SU-DHL-6 (cell line): Measurements from ENCODE around the gene ZFP69B.

Source experiments
- H2AFZ ChIP-seq: fragments of 200-600 bp; sonication (generic); 2 replicates; pipeline ENCODE4 v1.6.1; 2014; ENCODE audit warnings: low read depth, mild to moderate bottlenecking, moderate library complexity, mixed read lengths, antibody characterized with exemption, low read length; ENCODE audit not compliant: severe bottlenecking
- H3F3A ChIP-seq: fragments of 200-600 bp; shearing (Covaris generic); 2 replicates; pipeline ENCODE4 v1.6.0; 2016; ENCODE audit warnings: antibody characterized with exemption, mild to moderate bottlenecking; ENCODE audit not compliant: insufficient read depth
- H3K27ac ChIP-seq: fragments of 200-600 bp; sonication (generic); 2 replicates; pipeline ENCODE4 v1.5.1; 2016; ENCODE audit warnings: low read depth, mild to moderate bottlenecking, low read length, moderate library complexity, mixed read lengths
- H3K27me3 ChIP-seq: fragments of 200-600 bp; sonication (generic), shearing (Covaris generic); 2 replicates; pipeline ENCODE4 v1.6.0; 2014; ENCODE audit warnings: mild to moderate bottlenecking, low read length
- H3K36me3 ChIP-seq: fragments of 200-600 bp; sonication (generic); 2 replicates; pipeline ENCODE4 v1.6.1; 2014; ENCODE audit warnings: mild to moderate bottlenecking, low read length, mixed read lengths
- H3K4me2 ChIP-seq: fragments of 300-600, 200-600 bp; shearing (Covaris generic), sonication (generic); 2 replicates; pipeline ENCODE4 v1.6.0; 2014; ENCODE audit warnings: low read length, low read depth, mild to moderate bottlenecking; ENCODE audit not compliant: poor library complexity, severe bottlenecking
- H3K4me3 ChIP-seq: fragments of 200-600 bp; sonication (generic); 2 replicates; pipeline ENCODE4 v1.5.1; 2014; ENCODE audit warnings: antibody characterized with exemption, low read length, mild to moderate bottlenecking, mixed read lengths; ENCODE audit not compliant: insufficient read depth, poor library complexity, severe bottlenecking
- H3K79me2 ChIP-seq: fragments of 200-600 bp; sonication (generic); 2 replicates; pipeline ENCODE4 v1.6.1; 2014; ENCODE audit warnings: mild to moderate bottlenecking, low read length, moderate library complexity; ENCODE audit not compliant: insufficient read depth
- H3K9ac ChIP-seq: fragments of 200-600 bp; sonication (generic); 2 replicates; pipeline ENCODE4 v1.7.0; 2014; ENCODE audit warnings: mild to moderate bottlenecking, low read length
- H3K9me2 ChIP-seq: fragments of 200-600 bp; sonication (generic); replicated peaks from 2 replicates; pipeline ENCODE4 v1.6.1; 2014; ENCODE audit warnings: low read length; ENCODE audit not compliant: insufficient read depth
- H3K9me3 ChIP-seq: fragments of 200-600 bp; sonication (generic); 2 replicates; pipeline ENCODE4 v1.6.1; 2014; ENCODE audit warnings: low read length, mixed read lengths; ENCODE audit not compliant: insufficient read depth
- H4K20me1 ChIP-seq: fragments of 200-600 bp; sonication (generic); 2 replicates; pipeline ENCODE4 v1.6.1; 2014; ENCODE audit warnings: low read depth, mild to moderate bottlenecking, antibody characterized with exemption, low read length, moderate library complexity, mixed read lengths
- EZH2phosphoT487 ChIP-seq: fragments of 200-600 bp; sonication (generic), shearing (Covaris generic); conservative IDR thresholded peaks from 2 replicates; pipeline ENCODE4 v1.6.1; 2018; ENCODE audit warnings: mild to moderate bottlenecking, antibody characterized with exemption, low read length, moderate library complexity, mixed read lengths
- TF ChIP-seq, protein P1 (sequence below): fragments of 200-600 bp; sonication (generic); IDR thresholded peaks from one replicate; pipeline ENCODE4 v1.5.1; 2017; ENCODE audit warnings: antibody characterized with exemption, mild to moderate bottlenecking, low read length, moderate library complexity; ENCODE audit not compliant: insufficient read depth, poor library complexity, severe bottlenecking

ZFP69B gene

DNA sequence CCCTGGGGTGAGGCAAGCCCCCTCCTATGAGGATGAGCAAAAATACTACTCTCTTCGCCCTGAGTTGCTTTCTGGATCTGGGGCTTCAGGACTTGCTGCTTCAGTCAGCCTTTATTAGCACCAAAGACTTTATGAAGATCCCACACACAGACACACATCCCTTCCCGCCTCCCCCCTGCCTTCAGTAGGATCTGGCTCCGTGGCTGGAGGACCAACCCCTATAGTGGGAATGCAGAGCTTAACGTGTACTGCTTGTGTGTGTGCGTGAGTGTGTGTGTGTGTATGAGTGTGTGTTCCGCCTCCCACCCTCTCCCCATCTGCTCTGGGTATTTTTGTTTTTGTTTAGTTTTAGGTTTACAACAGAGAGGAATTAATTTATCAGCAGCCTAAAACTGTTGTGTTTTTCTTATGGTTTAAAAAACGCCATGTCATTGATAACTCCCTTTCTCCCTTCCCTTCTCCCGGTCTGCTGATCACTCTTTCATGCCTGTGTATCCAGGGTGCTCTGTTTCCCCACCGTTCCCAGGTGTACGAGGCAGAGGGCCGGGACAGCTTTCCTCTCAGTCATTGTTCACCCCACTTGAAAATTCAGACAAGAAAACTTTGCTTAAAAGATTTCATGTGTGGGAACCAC is 27.5 kb upstream of the ZFP69B start:
- no peaks in the 10 kb centered on the region for H3K9me2 ChIP-seq
- H3F3A ChIP-seq: no peaks in the 10 kb centered on the region
- no peaks in the 10 kb centered on the region for H3K79me2 ChIP-seq
- no peak overlapping the region for H3K27ac ChIP-seq
- H3K36me3 ChIP-seq: no peaks in the 10 kb centered on the region
- no peaks in the 10 kb centered on the region for H3K27me3 ChIP-seq
- no peak overlapping the region for H3K4me2 ChIP-seq
- H3K9me3 ChIP-seq: no peaks in the 10 kb centered on the region
- no peak for TF ChIP-seq EZH2phosphoT487
- TF ChIP-seq, protein P1, sequence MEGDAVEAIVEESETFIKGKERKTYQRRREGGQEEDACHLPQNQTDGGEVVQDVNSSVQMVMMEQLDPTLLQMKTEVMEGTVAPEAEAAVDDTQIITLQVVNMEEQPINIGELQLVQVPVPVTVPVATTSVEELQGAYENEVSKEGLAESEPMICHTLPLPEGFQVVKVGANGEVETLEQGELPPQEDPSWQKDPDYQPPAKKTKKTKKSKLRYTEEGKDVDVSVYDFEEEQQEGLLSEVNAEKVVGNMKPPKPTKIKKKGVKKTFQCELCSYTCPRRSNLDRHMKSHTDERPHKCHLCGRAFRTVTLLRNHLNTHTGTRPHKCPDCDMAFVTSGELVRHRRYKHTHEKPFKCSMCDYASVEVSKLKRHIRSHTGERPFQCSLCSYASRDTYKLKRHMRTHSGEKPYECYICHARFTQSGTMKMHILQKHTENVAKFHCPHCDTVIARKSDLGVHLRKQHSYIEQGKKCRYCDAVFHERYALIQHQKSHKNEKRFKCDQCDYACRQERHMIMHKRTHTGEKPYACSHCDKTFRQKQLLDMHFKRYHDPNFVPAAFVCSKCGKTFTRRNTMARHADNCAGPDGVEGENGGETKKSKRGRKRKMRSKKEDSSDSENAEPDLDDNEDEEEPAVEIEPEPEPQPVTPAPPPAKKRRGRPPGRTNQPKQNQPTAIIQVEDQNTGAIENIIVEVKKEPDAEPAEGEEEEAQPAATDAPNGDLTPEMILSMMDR: no peak
- no peak overlapping the region for H3K9ac ChIP-seq
- no peaks in the 10 kb centered on the region for H4K20me1 ChIP-seq
- H2AFZ ChIP-seq: no peak overlapping the region
- H3K4me3 ChIP-seq: no peak overlapping the region

DNA sequence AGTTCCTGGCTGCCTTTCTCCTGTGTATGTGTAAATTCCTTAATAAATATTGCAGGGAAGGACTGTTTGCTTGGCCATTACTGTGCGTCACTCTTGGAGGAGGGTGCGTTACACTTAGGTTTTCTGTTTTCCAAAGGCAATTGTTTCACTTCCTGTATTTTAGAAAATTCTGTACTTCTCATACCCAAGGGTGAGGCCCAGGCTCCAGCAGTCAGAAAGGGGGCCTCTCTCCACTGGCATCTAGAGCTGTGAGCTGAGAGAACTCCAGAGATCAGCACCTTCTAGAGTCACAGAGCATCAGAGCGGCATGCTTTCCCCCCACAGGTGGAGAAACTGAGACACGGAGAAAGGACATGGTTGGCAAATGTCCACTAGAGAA is 27.0 kb upstream of the ZFP69B start:
- Histone ChIP-seq H3K27me3 (no peaks in the 10 kb centered on the region), H3K4me2 (no peak overlapping the region), H3K79me2 (no peaks in the 10 kb centered on the region), H3K9ac (no peak overlapping the region), H2AFZ (no peak overlapping the region), H3K9me3 (no peaks in the 10 kb centered on the region), H3K4me3 (no peak overlapping the region), H3K27ac (no peak overlapping the region), H3K36me3 (no peaks in the 10 kb centered on the region), H3F3A (no peaks in the 10 kb centered on the region), H3K9me2 (no peaks in the 10 kb centered on the region), H4K20me1 (no peaks in the 10 kb centered on the region)
- TF ChIP-seq, protein P1: no peak
- no peak for TF ChIP-seq EZH2phosphoT487

DNA sequence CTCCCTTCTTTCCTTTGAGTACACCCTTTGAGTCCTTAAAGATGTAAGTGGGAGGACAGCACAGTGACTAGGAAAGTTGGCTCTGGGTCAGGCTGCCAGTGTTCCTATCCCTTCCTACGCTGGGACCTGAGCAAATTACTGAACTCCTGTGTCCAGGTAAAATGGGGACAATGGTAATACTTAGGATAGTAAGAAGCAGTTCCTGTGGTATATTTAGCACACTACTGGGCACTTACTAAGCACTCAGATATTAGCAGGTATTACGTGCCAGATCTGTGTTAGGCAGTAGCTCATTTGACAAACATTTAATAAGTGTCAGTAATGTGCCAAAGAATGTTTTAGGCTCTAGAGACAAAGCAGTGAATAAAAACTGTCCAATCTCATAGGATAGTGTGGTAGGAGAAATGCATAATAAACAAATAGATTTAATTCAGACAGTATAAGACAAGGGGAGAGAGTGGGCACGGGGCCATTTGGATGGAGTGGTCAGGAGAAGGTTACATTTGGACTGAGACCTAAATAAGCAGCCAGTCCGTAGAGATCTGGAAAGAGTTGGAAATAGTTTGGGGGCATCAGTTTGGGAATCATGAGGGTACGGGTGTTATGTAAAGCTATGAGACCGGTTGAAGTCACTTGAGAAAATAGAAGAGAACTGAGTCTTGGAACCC is 26.2 kb upstream of the ZFP69B start:
- H3K27ac ChIP-seq: no peak overlapping the region
- no peak overlapping the region for H3K4me3 ChIP-seq
- H3K27me3 ChIP-seq: no peaks in the 10 kb centered on the region
- no peaks in the 10 kb centered on the region for H3K36me3 ChIP-seq
- no peak overlapping the region for H2AFZ ChIP-seq
- no peaks in the 10 kb centered on the region for H3F3A ChIP-seq
- no peak overlapping the region for H3K4me2 ChIP-seq
- no peak for TF ChIP-seq EZH2phosphoT487
- TF ChIP-seq, protein P1: no peak
- H3K9ac ChIP-seq: no peak overlapping the region
- H3K79me2 ChIP-seq: no peaks in the 10 kb centered on the region
- H3K9me2 ChIP-seq: no peaks in the 10 kb centered on the region
- no peaks in the 10 kb centered on the region for H3K9me3 ChIP-seq
- H4K20me1 ChIP-seq: no peaks in the 10 kb centered on the region
